AG09309 (cell line): ENCODE results near the gene GSK3B.

Experiments used
- DNase-seq: peaks from one replicate; pipeline ENCODE4 v3.0.0-alpha.2; 2010; ENCODE audit warnings: low read depth
- H3K4me3 ChIP-seq: 2 replicates; pipeline ENCODE4 v1.5.1; 2011; ENCODE audit warnings: mild to moderate bottlenecking, low read depth, low read length, moderate library complexity; ENCODE audit not compliant: control insufficient read depth
- CTCF ChIP-seq: IDR thresholded peaks from 2 replicates; pipeline ENCODE4 v1.5.1; 2011; ENCODE audit warnings: mild to moderate bottlenecking, low read depth, low read length, inconsistent platforms; ENCODE audit not compliant: insufficient read depth, control insufficient read depth; ENCODE audit errors: missing control alignments

The GSK3B gene

GRCh38 chr3:119883461-119884160 is 210.6 kb downstream of the GSK3B start:
- H3K4me3 ChIP-seq = no peak overlapping the region
- no peak for TF ChIP-seq CTCF
- no peak for DNase-seq

GRCh38 chr3:119880966-119881365 is 213.3 kb downstream of the GSK3B start:
- H3K4me3 ChIP-seq = no peak overlapping the region
- TF ChIP-seq CTCF = no peak
- DNase-seq = no peak

- no peak for TF ChIP-seq CTCF
- no peak overlapping the region for H3K4me3 ChIP-seq
- no peak for DNase-seq
These were observed 220.6 kb downstream of the GSK3B start for GRCh38 chr3:119873646-119874045.

- no peak overlapping the region for H3K4me3 ChIP-seq
- no peak for TF ChIP-seq CTCF
- DNase-seq = no peak
These were observed 221.5 kb downstream of the GSK3B start for GRCh38 chr3:119872773-119873172.

- H3K4me3 ChIP-seq = no peak overlapping the region
- no peak for DNase-seq
- TF ChIP-seq CTCF = no peak
These were observed 222.7 kb downstream of the GSK3B start for GRCh38 chr3:119871571-119871970.

GRCh38 chr3:119870512-119870911 is 223.7 kb downstream of the GSK3B start:
- no peak for TF ChIP-seq CTCF
- H3K4me3 ChIP-seq = no peak overlapping the region
- DNase-seq = no peak
